ENCODE measurements around the gene BLOC1S6.
"Not testable (repeated sequence)": the region's sequence is repeated elsewhere in the genome, so short reads cannot be mapped to it uniquely, and the experiment has no call there.

BLOC1S6 gene

DNA sequence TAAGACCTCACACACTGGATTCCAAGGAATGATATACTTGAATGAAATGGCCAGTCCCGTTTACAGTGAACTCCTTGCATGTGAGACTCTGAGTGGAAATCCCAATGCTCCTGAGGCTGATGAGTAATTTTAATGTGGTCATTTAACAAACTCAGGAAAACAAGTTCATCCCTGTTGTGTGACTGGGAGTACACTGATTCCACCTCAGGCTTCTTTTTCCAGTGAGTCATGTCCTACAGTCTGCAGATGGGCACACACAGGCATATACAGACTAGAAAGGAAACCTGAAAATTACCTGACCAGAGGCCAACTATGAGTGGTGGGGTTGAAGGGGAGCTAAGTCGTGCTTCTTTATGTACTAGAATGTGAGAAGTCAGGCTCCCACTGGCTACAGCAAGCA, 53.4 kb downstream of the BLOC1S6 start:
- no peak for DNase-seq (ENCODE audit: low read depth in 1 of 2, low spot score in 1 of 2)

DNA sequence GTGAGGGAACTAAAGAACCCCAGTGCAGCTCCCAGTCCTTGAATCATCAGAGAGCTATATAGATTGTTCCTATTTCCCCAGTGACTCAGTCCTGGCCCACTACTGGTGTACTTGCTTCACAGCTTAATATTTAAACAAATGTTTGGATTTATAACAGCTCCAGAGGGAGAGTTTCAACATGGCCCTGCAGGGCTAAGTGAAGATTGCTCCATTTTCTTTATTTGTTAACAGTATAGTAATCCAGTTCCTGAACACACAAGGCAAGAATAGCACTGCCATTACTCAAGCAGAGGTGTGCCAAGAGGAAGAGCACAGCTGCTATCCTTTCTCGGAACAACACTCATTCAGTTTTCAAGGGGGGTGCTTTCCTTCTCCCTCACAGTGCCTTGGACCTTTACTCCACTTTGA, 54.2 kb downstream of the BLOC1S6 start:
- DNase-seq (ENCODE audit: low read depth in 1 of 2, low spot score in 1 of 2), result no peak

GRCh38 chr15:45641999-45642932, 55.1 kb downstream of the BLOC1S6 start:
- no peak for DNase-seq (ENCODE audit: low read depth in 1 of 2, low spot score in 1 of 2)

DNA sequence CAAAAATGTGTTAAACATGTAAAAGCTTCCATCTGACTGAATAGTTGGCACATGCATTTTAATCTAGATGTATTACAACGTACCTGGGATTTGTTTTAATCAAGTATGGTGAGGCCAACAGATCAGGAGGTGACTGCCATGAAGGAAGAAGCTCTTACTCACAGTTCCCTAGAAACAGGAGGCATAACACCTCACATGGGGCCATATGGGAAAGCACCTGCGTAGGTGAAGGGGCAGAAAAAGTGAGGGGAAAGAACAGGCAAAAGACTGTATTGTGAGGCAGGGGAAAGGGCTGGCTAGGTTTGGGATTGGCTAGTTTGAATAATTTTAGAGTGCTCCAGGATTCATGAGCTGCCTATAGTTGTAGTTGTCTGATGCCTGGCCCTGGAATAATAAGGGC, 57.3 kb downstream of the BLOC1S6 start:
- no peak for DNase-seq (ENCODE audit: low read depth in 1 of 2, low spot score in 1 of 2)

- DNase-seq (ENCODE audit: low read depth in 1 of 2, low spot score in 1 of 2), result no peak
Observed at GRCh38 chr15:45645026-45645980, 58.1 kb downstream of the BLOC1S6 start.

DNA sequence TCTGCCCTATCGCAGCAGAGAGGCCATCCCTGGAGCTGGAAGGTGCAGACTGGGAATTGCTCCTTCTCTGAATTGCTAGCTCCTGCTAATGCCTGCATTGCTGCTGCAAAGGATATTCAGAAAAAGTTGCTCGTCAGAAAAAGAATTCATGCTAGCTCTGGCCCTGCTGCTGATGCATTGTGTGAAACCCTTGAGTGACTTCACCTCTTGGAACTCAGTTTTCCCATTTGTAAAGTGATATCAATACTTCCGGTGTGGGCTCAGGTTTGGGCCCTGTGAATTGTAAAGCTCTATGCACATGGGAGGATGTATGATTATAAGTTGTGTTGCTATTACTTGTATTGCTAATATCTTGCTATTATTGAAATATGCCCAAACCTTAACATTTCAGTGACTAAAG, 59.0 kb downstream of the BLOC1S6 start:
- DNase-seq (ENCODE audit: low read depth in 1 of 2, low spot score in 1 of 2), result no peak

DNA sequence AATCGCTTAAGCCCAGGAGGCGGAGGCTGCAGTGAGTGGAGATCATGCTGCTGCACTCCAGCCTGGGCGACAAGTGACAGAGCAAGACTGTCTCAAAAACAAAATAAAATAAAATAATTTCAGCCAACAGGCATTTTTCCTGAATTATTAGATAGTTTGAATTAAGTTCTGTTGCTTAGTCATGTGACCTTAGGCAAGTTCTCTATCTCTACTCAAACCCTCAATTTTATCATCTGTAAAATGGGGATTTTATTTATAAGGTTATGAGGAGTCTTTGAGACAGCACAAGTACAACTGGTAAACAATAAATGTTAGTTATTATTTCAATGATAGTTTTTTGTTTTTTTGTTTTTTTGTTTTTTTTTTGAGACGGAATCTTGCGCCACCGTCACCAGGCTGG, 60.6 kb downstream of the BLOC1S6 start:
- no peak for DNase-seq (ENCODE audit: low read depth in 1 of 2, low spot score in 1 of 2)

- DNase-seq (ENCODE audit: low read depth in 1 of 2, low spot score in 1 of 2), result no peak
Observed at GRCh38 chr15:45648521-45649200, 61.5 kb downstream of the BLOC1S6 start.

- not testable (repeated sequence) for DNase-seq (ENCODE audit: low read depth in 1 of 2, low spot score in 1 of 2)
Observed at GRCh38 chr15:45650007-45650406, 62.8 kb downstream of the BLOC1S6 start.

GRCh38 chr15:45650889-45651525, 63.8 kb downstream of the BLOC1S6 start:
- no peak for DNase-seq (ENCODE audit: low read depth in 1 of 2, low spot score in 1 of 2)

DNA sequence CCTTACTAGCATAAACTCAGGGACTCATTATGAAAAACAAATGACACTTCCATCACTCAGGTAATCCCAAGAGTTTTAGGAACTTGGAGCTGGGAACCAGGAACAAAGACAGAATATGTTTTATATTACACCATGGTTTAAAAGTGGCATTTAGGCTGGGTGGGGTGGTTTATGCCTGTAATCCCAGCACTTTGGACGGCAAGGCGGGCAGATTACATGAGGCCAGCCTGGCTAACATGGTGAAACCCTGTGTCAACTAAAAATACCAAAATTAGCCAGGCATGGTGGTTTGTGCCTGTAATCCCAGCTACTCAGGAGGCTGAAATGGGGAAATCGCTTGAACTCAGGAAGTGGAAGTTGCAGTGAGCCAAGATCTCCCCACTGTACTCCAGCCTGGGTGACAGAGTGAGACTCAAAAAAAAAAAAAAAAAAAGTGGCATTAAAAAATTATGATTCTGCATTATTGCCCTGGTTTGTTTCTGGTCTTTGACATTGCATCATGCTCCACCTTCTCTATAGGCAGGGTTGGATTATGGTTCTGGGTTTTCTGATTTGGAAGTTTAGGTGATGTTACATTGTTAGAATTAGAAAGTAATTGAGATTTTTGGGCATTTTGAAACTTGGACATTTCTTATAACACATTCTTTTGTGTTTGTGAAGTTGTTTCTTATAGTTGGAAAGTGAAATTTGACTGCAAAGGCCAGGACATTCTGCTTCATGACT, 66.7 kb downstream of the BLOC1S6 start:
- no peak for DNase-seq (ENCODE audit: low read depth in 1 of 2, low spot score in 1 of 2)

DNA sequence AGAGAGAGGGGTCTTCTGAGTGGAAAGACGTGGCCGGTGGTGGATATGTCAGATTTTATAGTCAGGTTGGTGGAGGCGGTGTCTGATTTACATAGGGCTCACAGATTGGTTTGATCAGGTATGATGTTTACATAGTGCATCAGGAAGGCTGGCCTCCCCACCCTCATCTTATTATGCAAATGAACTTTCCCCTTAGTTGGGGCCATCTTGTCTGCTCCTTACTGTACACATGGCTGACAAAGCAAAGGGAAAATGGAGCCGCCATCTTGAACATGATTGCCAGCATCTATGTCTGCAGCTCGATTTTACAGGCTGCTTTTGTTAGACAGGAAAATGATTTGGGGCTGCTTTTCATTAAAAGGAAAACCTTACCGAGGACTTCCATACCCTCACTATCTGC, 67.6 kb downstream of the BLOC1S6 start:
- DNase-seq (ENCODE audit: low read depth in 1 of 2, low spot score in 1 of 2), result no peak

DNA sequence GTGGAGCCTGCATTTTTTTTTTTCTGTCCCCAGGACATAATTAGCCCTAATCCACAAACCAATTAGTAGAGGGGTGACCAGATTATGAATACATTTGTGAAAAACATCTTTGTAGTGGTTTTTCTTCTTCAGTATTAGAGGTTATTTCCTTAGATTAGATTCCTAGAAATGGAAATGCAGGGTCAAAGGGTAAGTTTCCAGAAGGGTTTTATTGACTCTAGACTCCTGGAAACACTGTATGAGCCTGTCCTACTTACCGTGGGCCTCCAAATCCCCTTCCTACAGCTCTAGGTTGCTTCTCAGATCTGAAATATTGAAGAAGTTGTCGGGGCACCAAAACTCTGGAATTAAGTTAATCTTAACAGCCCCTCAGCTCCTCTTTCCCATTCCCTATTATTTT, 70.1 kb downstream of the BLOC1S6 start:
- DNase-seq (ENCODE audit: low read depth in 1 of 2, low spot score in 1 of 2), result no peak

DNA sequence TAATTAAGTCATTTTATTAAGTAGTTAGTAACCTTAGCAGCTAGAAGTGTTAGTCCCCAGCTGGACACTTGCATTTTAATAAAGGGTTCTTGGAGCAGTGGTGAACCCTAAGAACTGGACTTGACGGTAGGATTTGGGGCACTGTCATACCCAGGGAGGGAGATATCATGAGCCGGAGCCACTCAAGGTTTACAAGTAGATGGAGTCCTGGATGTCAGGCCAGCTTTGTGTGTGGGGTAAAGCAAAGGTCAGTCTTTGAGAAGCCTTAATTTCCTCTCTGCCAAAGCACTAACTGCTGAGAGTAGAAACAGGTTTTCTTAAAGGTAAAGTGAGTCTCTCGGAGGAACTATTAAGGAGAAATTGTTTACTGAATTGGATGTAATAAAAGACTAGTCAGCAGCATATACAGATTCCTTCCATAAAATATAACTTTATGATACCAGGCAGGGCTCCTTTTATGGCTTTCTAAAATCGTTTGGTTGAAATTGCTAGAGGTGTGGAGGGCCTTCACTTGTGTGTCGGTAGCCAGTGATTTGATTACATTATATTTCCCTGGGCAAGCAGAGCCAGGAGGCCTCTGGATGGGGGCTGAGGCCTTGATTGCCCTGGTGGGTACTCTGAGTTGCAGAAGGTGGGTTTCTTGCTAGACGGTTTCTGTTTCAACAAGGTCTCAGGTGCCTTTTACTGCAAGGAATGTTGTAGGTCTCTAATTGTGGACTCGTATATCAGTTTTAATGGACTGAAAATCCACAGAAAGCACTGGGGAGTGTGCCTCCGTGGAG, 70.8 kb downstream of the BLOC1S6 start:
- DNase-seq (ENCODE audit: low read depth in 1 of 2, low spot score in 1 of 2), result no peak
